Heart left ventricle (tissue), 13 donors: ENCODE data around the gene DESI2.

Source experiments
- CTCF ChIP-seq, 12 donors: fragments of 200-600 bp; sonication (generic) in 4 of 12; IDR thresholded peaks; one replicate each; pipeline versions ENCODE4 v1.5.0 to v1.8.0; 2018 to 2022; ENCODE audit warnings: antibody characterized with exemption in 12 of 12, mild to moderate bottlenecking in 5 of 12
- POLR2A ChIP-seq, 2 donors: fragments of 450-650 bp; IDR thresholded peaks; one replicate each; pipeline ENCODE4 v1.6.1; 2017; ENCODE audit warnings: antibody characterized with exemption in 2 of 2, mild to moderate bottlenecking in 2 of 2, moderate library complexity in 2 of 2
- donor health status: ischemic (EF 13 %, LVEDD 7.1; RV severe dilation, severe dysfunction).
- donor health status: DM: no; HTN: yes; CAD: no.
- donor health status: DM: no; HTN: no; CAD: no.
- donor health status: ischemic (EF 25% LVEDD 6.9; RV normal size, moderate dysfunction).
- donor health status: ischemic (EF 25% LVEDD 5.7; RV mildly dilated, moderate dysfunction).
- donor health status: ischemic (EF 35%, LVEDD 5.7; RV mildly dilated, moderate dysfunction).
- donor health status: nonischemic (EF 11% LVEDD 7.7; RV severe dilation, severe dysfunction).
- donor health status: DM: yes; HTN: yes; CAD: no.
- donor health status: PGD.
- donor health status: ischemic (EF 29% LVEDD 5.4; RV normal size, mild dysfunction).
- donor health status: nonischemic (EF 23%, LVEDD 6.1; RV moderate dilation, normal function).

DNA sequence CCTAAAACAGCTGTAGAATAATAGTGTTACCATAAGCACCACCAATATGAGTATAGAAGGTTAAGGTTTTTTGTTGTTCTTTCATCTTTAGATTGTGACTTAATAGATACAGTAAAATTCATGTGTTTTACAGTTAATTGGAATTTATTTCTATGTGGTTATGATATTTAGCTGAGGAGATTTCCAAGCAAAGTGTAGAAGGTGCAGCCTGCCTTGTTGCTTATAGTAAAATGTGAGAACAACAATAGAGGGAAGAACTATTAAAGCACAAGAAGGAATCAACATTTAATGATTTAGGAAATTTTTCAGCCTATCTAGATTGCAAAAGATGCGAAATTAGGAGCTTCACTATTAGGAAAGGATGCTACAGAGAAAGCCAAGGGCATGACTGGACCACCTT is 47.9 kb downstream of the DESI2 start:
- TF ChIP-seq POLR2A (IDR thresholded peaks at IDR 0.05) (no peak), CTCF (IDR thresholded peaks at IDR 0.05) (no peak)
